NCI-H2171 treated with DMSO at 0.1 percent for 48 hours (cell line): ENCODE data around the gene RAI14.

Source experiments
- DNase-seq: peaks from one replicate; lab custom pipeline; 2025; lab: John Stamatoyannopoulos, UW

RAI14 gene

GRCh38 chr5:34648039-34648839 lies 7.9 kb upstream of the RAI14 start:
- no peak for DNase-seq

- DNase-seq: no peak
Measured at GRCh38 chr5:34648840-34649158, 7.3 kb upstream of the RAI14 start.

- no peak for DNase-seq
Measured at GRCh38 chr5:34651791-34652190, 4.3 kb upstream of the RAI14 start.

GRCh38 chr5:34652466-34652865 lies 3.7 kb upstream of the RAI14 start:
- no peak for DNase-seq

- DNase-seq: no peak
Measured at GRCh38 chr5:34652914-34653313, 3.2 kb upstream of the RAI14 start.

GRCh38 chr5:34653708-34654107 lies 2.4 kb upstream of the RAI14 start:
- DNase-seq: no peak

- peak; percentile 28 for DNase-seq
Measured at GRCh38 chr5:34655354-34655991, 655 bp upstream of the RAI14 start.

GRCh38 chr5:34656700-34657273 lies 659 bp downstream of the RAI14 start:
- no peak for DNase-seq

GRCh38 chr5:34657274-34657921 lies 1.3 kb downstream of the RAI14 start:
- no peak for DNase-seq

- DNase-seq: no peak
Measured at GRCh38 chr5:34657988-34658387, 1.9 kb downstream of the RAI14 start.

- DNase-seq: no peak
Measured at GRCh38 chr5:34659168-34659567, 3.0 kb downstream of the RAI14 start.

GRCh38 chr5:34660444-34660843 lies 4.3 kb downstream of the RAI14 start:
- no peak for DNase-seq

GRCh38 chr5:34663771-34664496 lies 7.8 kb downstream of the RAI14 start:
- DNase-seq: no peak

- no peak for DNase-seq
Measured at GRCh38 chr5:34666392-34667080, 10.4 kb downstream of the RAI14 start.

- DNase-seq: no peak
Measured at GRCh38 chr5:34667705-34668104, 11.6 kb downstream of the RAI14 start.

GRCh38 chr5:34669931-34670516 lies 13.9 kb downstream of the RAI14 start:
- no peak for DNase-seq

GRCh38 chr5:34672196-34672595 lies 16.1 kb downstream of the RAI14 start:
- no peak for DNase-seq

GRCh38 chr5:34673463-34674125 lies 17.5 kb downstream of the RAI14 start:
- no peak for DNase-seq

- no peak for DNase-seq
Measured at GRCh38 chr5:34674187-34674586, 18.1 kb downstream of the RAI14 start.

GRCh38 chr5:34675857-34676256 lies 19.7 kb downstream of the RAI14 start:
- DNase-seq: no peak

- DNase-seq: no peak
Measured at GRCh38 chr5:34676416-34676815, 20.3 kb downstream of the RAI14 start.
